HUDEP-2 (cell line): ENCODE measurements around the gene FAM53A.
"Not testable (repeated sequence)": the region's sequence is repeated elsewhere in the genome, so short reads cannot be mapped to it uniquely, and the experiment has no call there.

Experiments used
- DNase-seq, 76 experiments: peaks; one replicate each; lab custom pipeline; 2025; ENCODE audit not compliant: unreplicated experiment in 76 of 76; lab: John Stamatoyannopoulos, UW

The FAM53A gene

GRCh38 chr4:1609901-1610790 lies 74.0 kb downstream of the FAM53A start:
- no peak for DNase-seq

GRCh38 chr4:1608821-1609500 lies 75.2 kb downstream of the FAM53A start:
- no peak for DNase-seq

GRCh38 chr4:1608196-1608820 lies 75.8 kb downstream of the FAM53A start:
- no peak for DNase-seq

GRCh38 chr4:1607436-1608195 lies 76.5 kb downstream of the FAM53A start:
- not testable (repeated sequence) for DNase-seq

DNA sequence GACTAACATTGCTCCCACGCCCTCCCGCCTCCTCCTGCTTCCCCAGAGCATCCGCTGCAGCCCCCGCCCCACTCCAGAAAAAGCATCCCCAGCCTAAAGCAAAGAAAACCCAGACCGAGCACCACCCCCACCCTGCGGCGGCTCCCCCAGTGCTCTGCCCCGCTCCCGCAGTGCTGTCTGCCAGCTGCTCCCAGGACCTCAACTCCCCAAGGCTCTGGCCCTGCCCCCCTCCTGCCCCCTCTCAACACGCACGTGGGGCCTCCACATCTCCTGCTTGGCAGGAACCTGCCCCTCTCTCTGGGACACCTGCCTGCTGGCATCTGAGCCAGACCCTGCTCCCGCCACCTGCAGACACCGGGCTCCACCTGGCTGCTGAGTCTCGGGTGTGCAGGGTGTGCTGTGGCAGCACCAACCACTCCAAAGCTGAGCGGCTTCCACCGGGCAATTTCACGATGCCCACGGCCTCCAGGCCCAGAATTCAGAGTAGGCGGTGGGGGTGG lies 79.4 kb downstream of the FAM53A start:
- peak in 8 of 76 experiments; percentile 4 to 35 (median 12) for DNase-seq

- peak in 17 of 76 experiments; percentile 5 to 51 (median 19) for DNase-seq
These were observed 79.9 kb downstream of the FAM53A start for GRCh38 chr4:1604181-1604705.

DNA sequence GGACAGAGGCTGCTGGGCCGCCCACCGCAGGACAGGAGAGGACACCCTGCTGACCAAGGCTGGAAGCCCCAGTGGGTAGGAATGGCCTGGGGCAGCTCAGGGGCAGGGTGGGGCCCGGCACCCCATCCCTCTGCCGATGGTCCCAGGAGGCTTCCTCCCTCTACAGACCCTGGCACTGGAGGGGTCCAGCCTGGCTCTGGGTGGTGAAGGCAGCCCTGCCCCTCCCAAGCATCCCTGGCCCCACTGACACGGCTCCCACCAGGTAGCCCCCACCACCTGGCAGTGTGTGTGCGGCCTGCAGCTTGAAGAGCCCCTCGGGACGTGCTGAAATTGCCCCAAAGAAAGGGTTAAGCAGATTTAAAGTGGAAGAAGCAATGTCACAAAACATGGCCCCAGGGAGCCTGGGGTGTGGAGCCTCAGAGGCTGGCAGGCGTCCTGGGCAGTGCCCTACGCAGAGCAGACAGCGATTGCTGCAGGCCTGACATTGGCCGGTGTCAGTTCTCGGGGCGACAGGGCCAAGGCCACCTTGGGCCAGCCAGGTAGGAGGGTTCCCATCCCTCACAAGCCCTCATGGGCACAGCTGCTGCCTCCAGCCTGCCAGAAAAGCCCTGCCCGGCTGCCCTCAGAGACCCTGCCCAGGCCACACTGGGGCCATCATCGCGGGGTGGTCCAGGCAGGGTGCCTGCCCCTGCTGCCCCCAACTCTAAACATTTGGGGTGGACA lies 80.5 kb downstream of the FAM53A start:
- no peak for DNase-seq

DNA sequence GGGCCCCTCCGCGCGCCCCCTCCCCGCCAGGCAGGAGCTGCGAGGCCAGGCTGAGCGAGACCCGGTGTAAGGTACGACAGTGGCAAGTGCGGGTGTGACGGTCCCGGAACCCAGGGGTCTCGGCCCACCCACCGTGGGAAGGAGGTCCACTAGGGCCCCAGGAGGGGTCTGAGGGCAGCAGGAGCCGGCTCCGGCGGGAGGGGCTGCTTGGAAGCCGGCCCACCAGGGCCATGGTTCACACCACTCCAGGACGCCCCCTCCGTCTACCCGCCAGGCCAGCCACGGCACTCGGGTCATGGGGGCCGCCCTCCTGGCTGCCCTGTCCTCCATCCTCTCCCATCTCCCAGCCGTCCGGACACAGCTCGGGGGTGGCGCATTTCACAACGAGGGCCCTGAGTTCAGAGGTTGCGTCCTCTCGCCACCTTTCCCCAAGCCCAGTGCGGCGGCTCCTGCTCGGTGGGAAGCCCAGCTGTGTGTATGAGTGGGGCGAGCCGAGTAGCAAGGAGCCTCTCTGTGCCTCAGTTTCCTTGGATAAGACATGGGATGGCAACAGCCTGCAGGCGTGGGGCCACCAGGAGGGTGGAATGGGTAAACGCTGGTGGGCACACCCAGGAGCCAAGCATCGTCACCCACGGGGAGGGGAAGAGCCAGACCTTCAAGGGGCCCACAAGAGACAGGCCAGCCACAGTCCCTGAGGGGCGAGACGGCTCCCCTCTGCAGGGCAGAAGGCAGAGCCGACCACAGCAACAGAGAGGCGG lies 81.3 kb downstream of the FAM53A start:
- no peak for DNase-seq

GRCh38 chr4:1601852-1602654 lies 82.1 kb downstream of the FAM53A start:
- no peak for DNase-seq

DNA sequence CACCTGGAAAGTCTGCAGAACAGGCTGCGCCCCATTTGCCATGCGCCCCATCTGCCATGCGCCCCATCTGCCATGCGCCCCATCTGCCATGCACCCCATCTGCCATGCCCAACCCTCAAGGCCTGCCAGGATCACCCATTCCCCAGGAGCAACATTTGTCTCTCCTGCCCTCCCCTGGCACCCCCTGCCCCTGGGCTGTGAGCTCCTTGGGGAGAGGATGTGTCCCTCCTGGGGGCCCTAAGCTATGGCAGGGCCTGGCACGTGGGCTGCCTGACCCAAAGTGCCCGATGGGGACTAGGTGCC lies 82.6 kb downstream of the FAM53A start:
- DNase-seq, result no peak

GRCh38 chr4:1600811-1601532 lies 83.1 kb downstream of the FAM53A start:
- peak in 1 of 76 experiments; percentile 1 for DNase-seq

DNA sequence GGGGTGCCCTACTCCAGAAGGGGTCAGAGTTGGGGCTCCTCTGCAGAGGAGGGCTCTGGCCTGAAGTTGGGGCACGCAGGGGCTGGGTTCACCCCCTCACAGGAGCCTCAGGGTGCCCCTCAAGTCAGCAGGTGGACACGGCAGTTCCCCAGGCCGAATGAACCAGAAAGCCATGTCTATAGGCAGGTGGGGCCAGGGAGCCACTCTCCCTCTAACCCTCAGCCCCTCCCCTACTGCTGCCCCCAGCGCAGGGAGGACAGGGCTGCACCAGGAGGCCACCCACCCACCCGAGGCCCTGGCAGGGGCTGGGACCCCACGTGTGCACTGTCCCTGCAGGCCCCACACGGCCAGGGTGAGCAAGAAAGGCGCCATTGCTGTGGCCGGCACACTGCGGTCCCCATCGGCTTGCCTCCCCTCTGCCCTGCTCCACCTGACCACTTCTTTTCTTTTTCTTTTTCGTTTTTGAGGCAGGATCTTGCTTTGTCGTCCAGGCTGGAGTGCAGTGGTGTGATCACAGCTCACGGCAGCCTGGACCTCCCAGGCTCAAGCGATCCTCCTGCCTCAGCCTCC lies 83.8 kb downstream of the FAM53A start:
- DNase-seq, result no peak

DNA sequence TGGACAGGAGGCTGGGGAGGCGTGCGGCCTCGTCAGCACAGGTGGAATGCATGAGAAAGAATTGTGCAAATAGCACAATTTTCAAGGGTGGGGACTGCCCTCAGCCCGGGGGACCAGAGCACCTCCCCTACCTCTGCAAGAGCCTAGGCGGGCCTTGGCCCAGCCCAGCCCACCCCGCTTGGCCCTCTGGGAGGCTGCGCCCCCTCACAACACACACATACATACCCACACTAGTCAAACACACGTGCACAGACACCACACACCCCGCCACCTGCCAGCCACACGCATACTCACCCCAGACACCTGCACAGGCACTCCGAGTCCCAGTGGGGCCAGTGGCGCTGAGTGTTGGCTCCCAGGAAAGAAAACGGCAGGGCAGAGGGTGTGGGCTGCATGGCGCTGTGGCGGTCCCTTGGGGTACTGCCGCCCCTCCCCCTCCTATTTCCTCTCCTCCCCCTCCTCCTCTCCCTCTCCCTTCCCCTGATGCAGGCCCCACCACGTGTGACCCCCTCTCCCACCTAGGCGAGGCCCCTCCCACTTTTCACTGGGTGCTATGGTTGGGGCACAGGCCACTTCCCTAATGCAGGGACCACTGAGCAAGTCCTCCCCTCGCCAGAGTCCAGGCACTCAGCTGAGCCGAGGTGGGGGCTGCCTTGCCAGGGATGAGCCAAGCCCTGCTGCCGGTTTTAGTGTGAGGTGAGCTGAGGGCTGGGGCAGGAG lies 84.5 kb downstream of the FAM53A start:
- DNase-seq, result no peak

GRCh38 chr4:1599026-1599481 lies 85.1 kb downstream of the FAM53A start:
- DNase-seq, result no peak

- DNase-seq, result no peak
These were observed 85.7 kb downstream of the FAM53A start for GRCh38 chr4:1598206-1599025.
